Measurements from ENCODE around the gene C17orf114.
A peak's percentile ranks its signal among the peaks of the same experiment; 100 is the strongest.

The C17orf114 gene

GRCh38 chr17:4759776-4760236, 42.3 kb downstream of the C17orf114 start (continued):
- TF ChIP-seq PBX3 (IDR thresholded peaks at IDR 0.05) (no peak), HOXB13 (CRISPR knock-in tag; IDR thresholded peaks at IDR 0.05; ENCODE audit: low read depth) (no peak), NFE2L2 (conservative IDR thresholded peaks at IDR 0.05; ENCODE audit: low read length) (no peak), EP300 (IDR thresholded peaks at IDR 0.05) (no peak)

DNA sequence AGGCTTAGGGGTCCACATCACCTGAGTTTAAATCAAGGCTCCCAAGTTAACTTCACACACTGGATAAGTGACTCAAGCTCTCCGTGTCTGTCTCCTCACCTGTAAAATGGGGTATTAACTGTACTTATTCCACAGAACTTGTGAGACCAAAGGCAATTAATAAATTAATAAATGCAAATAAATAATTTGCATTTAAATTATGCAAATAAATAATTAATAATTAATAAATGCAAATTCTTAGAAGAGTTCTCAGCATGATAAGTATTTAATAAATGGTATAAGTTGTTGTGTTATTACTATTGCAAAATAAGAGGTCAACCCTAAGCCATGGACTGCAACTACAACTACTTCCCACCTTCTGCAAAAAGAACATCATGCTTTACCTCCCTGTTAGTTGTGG, 48.7 kb downstream of the C17orf114 start:
- DNase-seq (ENCODE audit: low read depth in 1 of 2, low spot score in 1 of 2): no peak
- Histone ChIP-seq H3K27ac (no peak overlapping the region), H3K9me3 (no peaks in the 10 kb centered on the region), H3K4me1 (no peaks in the 10 kb centered on the region), H3K4me3 (no peak overlapping the region), H3K4me2 (no peak overlapping the region)
- WGBS (ENCODE audit: missing lambda C conversion rate): 57% methylated on average over 1 of the region's 1 CpG
- CTCF ChIA-PET: interaction anchor here (1.0 to 1.8 kb wide), 5 partner anchors 19 to 152 kb away, joined by 3 to 4 read pairs (median 4); partner anchors contain the start of gene GLTPD2
- no peak for FAIRE-seq
- TF ChIP-seq JUNB (IDR thresholded peaks at IDR 0.05) (no peak), RARB (CRISPR knock-in tag; IDR thresholded peaks at IDR 0.05) (no peak), CHD4 (IDR thresholded peaks at IDR 0.05; ENCODE audit: borderline replicate concordance) (no peak), FOSL2 (IDR thresholded peaks at IDR 0.05) (no peak), FOSL2 (CRISPR knock-in tag; IDR thresholded peaks at IDR 0.05) (no peak), ZFP36 (IDR thresholded peaks at IDR 0.05; ENCODE audit: borderline replicate concordance, partially characterized antibody) (no peak), RNF2 (IDR thresholded peaks at IDR 0.05; ENCODE audit: borderline replicate concordance, low read depth) (no peak), SREBF2 (IDR thresholded peaks at IDR 0.05) (no peak), GATA3 (IDR thresholded peaks at IDR 0.05; ENCODE audit: borderline replicate concordance) (no peak), NPAS2 (CRISPR knock-in tag; IDR thresholded peaks at IDR 0.05; ENCODE audit: borderline replicate concordance) (no peak), KDM5A (IDR thresholded peaks at IDR 0.05) (no peak), CEBPB (IDR thresholded peaks at IDR 0.05) (no peak), ESRRA (IDR thresholded peaks at IDR 0.05; ENCODE audit: borderline replicate concordance, low read length) (no peak), CBX8 (IDR thresholded peaks at IDR 0.05) (no peak), KDM1A (IDR thresholded peaks at IDR 0.05; ENCODE audit: low read depth) (no peak), EHMT2 (IDR thresholded peaks at IDR 0.05; ENCODE audit: low read depth) (no peak)
- TF ChIP-seq, protein P1, sequence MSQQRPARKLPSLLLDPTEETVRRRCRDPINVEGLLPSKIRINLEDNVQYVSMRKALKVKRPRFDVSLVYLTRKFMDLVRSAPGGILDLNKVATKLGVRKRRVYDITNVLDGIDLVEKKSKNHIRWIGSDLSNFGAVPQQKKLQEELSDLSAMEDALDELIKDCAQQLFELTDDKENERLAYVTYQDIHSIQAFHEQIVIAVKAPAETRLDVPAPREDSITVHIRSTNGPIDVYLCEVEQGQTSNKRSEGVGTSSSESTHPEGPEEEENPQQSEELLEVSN (IDR thresholded peaks at IDR 0.05; ENCODE audit: borderline replicate concordance, low read depth): no peak
- TF ChIP-seq, protein P2, sequence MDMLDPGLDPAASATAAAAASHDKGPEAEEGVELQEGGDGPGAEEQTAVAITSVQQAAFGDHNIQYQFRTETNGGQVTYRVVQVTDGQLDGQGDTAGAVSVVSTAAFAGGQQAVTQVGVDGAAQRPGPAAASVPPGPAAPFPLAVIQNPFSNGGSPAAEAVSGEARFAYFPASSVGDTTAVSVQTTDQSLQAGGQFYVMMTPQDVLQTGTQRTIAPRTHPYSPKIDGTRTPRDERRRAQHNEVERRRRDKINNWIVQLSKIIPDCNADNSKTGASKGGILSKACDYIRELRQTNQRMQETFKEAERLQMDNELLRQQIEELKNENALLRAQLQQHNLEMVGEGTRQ (IDR thresholded peaks at IDR 0.05): no peak
- TF ChIP-seq, protein P3, sequence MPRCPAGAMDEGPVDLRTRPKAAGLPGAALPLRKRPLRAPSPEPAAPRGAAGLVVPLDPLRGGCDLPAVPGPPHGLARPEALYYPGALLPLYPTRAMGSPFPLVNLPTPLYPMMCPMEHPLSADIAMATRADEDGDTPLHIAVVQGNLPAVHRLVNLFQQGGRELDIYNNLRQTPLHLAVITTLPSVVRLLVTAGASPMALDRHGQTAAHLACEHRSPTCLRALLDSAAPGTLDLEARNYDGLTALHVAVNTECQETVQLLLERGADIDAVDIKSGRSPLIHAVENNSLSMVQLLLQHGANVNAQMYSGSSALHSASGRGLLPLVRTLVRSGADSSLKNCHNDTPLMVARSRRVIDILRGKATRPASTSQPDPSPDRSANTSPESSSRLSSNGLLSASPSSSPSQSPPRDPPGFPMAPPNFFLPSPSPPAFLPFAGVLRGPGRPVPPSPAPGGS (IDR thresholded peaks at IDR 0.05): no peak
- no peak for ATAC-seq
- POLR2A ChIA-PET: interaction anchor here (0.6 kb wide), 1 partner anchor 50 kb away, joined by 3 read pairs; no protein-coding TSS in a partner anchor

GRCh38 chr17:4751932-4752331, 50.2 kb downstream of the C17orf114 start:
- POLR2A ChIA-PET: no interaction called here
- Histone ChIP-seq H3K4me2 (no peak overlapping the region), H3K4me3 (no peak overlapping the region), H3K27ac (no peak overlapping the region), H3K9me3 (no peaks in the 10 kb centered on the region), H3K4me1 (no peaks in the 10 kb centered on the region)
- no peak for ATAC-seq
- WGBS (ENCODE audit: missing lambda C conversion rate): 37% methylated on average over 5 of the region's 5 CpGs
- FAIRE-seq: no peak
- TF ChIP-seq CHD4 (IDR thresholded peaks at IDR 0.05; ENCODE audit: borderline replicate concordance) (no peak), CTCF (IDR thresholded peaks at IDR 0.05) (no peak), CEBPB (IDR thresholded peaks at IDR 0.05) (peak; percentile 14 to 50; a peak in 1 of 4 replicates), JUN (IDR thresholded peaks at IDR 0.05) (no peak), FOXS1 (CRISPR knock-in tag; IDR thresholded peaks at IDR 0.05) (no peak), PHF8 (IDR thresholded peaks at IDR 0.05; ENCODE audit: borderline replicate concordance, low read depth) (no peak)
- TF ChIP-seq, protein P2 (IDR thresholded peaks at IDR 0.05): no peak
- DNase-seq (ENCODE audit: low read depth in 1 of 2, low spot score in 1 of 2): peak in 1 of 2 experiments; percentile 52
- CTCF ChIA-PET: no interaction called here

Data from A549 (cell line).